SU-DHL-6 (cell line): Measurements from ENCODE around the gene TIFAB.

Experiments
- H2AFZ ChIP-seq: fragments of 200-600 bp; sonication (generic); 2 replicates; pipeline ENCODE4 v1.6.1; 2014; ENCODE audit warnings: low read depth, mild to moderate bottlenecking, moderate library complexity, mixed read lengths, antibody characterized with exemption, low read length; ENCODE audit not compliant: severe bottlenecking
- H3F3A ChIP-seq: fragments of 200-600 bp; shearing (Covaris generic); 2 replicates; pipeline ENCODE4 v1.6.0; 2016; ENCODE audit warnings: antibody characterized with exemption, mild to moderate bottlenecking; ENCODE audit not compliant: insufficient read depth
- H3K27ac ChIP-seq: fragments of 200-600 bp; sonication (generic); 2 replicates; pipeline ENCODE4 v1.5.1; 2016; ENCODE audit warnings: low read depth, mild to moderate bottlenecking, low read length, moderate library complexity, mixed read lengths
- H3K27me3 ChIP-seq: fragments of 200-600 bp; sonication (generic), shearing (Covaris generic); 2 replicates; pipeline ENCODE4 v1.6.0; 2014; ENCODE audit warnings: mild to moderate bottlenecking, low read length
- H3K36me3 ChIP-seq: fragments of 200-600 bp; sonication (generic); 2 replicates; pipeline ENCODE4 v1.6.1; 2014; ENCODE audit warnings: mild to moderate bottlenecking, low read length, mixed read lengths
- H3K4me2 ChIP-seq: fragments of 300-600, 200-600 bp; shearing (Covaris generic), sonication (generic); 2 replicates; pipeline ENCODE4 v1.6.0; 2014; ENCODE audit warnings: low read length, low read depth, mild to moderate bottlenecking; ENCODE audit not compliant: poor library complexity, severe bottlenecking
- H3K4me3 ChIP-seq: fragments of 200-600 bp; sonication (generic); 2 replicates; pipeline ENCODE4 v1.5.1; 2014; ENCODE audit warnings: antibody characterized with exemption, low read length, mild to moderate bottlenecking, mixed read lengths; ENCODE audit not compliant: insufficient read depth, poor library complexity, severe bottlenecking
- H3K79me2 ChIP-seq: fragments of 200-600 bp; sonication (generic); 2 replicates; pipeline ENCODE4 v1.6.1; 2014; ENCODE audit warnings: mild to moderate bottlenecking, low read length, moderate library complexity; ENCODE audit not compliant: insufficient read depth
- H3K9ac ChIP-seq: fragments of 200-600 bp; sonication (generic); 2 replicates; pipeline ENCODE4 v1.7.0; 2014; ENCODE audit warnings: mild to moderate bottlenecking, low read length
- H3K9me2 ChIP-seq: fragments of 200-600 bp; sonication (generic); replicated peaks from 2 replicates; pipeline ENCODE4 v1.6.1; 2014; ENCODE audit warnings: low read length; ENCODE audit not compliant: insufficient read depth
- H3K9me3 ChIP-seq: fragments of 200-600 bp; sonication (generic); 2 replicates; pipeline ENCODE4 v1.6.1; 2014; ENCODE audit warnings: low read length, mixed read lengths; ENCODE audit not compliant: insufficient read depth
- H4K20me1 ChIP-seq: fragments of 200-600 bp; sonication (generic); 2 replicates; pipeline ENCODE4 v1.6.1; 2014; ENCODE audit warnings: low read depth, mild to moderate bottlenecking, antibody characterized with exemption, low read length, moderate library complexity, mixed read lengths
- EZH2phosphoT487 ChIP-seq: fragments of 200-600 bp; sonication (generic), shearing (Covaris generic); conservative IDR thresholded peaks from 2 replicates; pipeline ENCODE4 v1.6.1; 2018; ENCODE audit warnings: mild to moderate bottlenecking, antibody characterized with exemption, low read length, moderate library complexity, mixed read lengths
- TF ChIP-seq, protein P1 (sequence below): fragments of 200-600 bp; sonication (generic); IDR thresholded peaks from one replicate; pipeline ENCODE4 v1.5.1; 2017; ENCODE audit warnings: antibody characterized with exemption, mild to moderate bottlenecking, low read length, moderate library complexity; ENCODE audit not compliant: insufficient read depth, poor library complexity, severe bottlenecking

Gene TIFAB

DNA sequence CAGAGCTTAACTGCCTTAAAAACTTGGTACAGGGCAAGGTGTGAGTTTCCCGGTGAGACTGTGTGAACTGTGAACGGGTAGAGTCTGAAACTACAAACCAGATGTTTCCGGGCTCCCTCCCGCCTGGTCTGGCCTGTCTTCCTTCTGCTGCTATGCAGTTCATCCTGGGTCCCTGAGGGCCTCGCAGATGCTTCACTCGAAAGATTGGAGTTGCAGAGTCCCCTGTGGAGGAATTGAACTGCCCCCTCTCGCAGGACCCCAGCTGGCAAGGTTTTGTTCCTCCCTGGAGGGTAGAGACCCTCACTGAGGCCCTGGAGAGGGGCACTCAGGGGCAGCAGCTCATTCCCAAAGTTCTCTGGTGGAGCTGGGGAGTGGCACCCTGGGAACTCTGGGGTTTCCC, 5.5 kb downstream of the TIFAB start:
- no peaks in the 10 kb centered on the region for H3F3A ChIP-seq
- H4K20me1 ChIP-seq, result no peaks in the 10 kb centered on the region
- TF ChIP-seq, protein P1, sequence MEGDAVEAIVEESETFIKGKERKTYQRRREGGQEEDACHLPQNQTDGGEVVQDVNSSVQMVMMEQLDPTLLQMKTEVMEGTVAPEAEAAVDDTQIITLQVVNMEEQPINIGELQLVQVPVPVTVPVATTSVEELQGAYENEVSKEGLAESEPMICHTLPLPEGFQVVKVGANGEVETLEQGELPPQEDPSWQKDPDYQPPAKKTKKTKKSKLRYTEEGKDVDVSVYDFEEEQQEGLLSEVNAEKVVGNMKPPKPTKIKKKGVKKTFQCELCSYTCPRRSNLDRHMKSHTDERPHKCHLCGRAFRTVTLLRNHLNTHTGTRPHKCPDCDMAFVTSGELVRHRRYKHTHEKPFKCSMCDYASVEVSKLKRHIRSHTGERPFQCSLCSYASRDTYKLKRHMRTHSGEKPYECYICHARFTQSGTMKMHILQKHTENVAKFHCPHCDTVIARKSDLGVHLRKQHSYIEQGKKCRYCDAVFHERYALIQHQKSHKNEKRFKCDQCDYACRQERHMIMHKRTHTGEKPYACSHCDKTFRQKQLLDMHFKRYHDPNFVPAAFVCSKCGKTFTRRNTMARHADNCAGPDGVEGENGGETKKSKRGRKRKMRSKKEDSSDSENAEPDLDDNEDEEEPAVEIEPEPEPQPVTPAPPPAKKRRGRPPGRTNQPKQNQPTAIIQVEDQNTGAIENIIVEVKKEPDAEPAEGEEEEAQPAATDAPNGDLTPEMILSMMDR, result no peak
- no peak for TF ChIP-seq EZH2phosphoT487
- H3K27ac ChIP-seq, result no peak overlapping the region
- H3K9ac ChIP-seq, result no peak overlapping the region
- no peaks in the 10 kb centered on the region for H3K36me3 ChIP-seq
- H3K79me2 ChIP-seq, result no peaks in the 10 kb centered on the region
- H3K9me2 ChIP-seq, result no peaks in the 10 kb centered on the region
- no peak overlapping the region for H3K4me3 ChIP-seq
- H3K4me2 ChIP-seq, result no peak overlapping the region
- no peaks in the 10 kb centered on the region for H3K9me3 ChIP-seq
- no peaks in the 10 kb centered on the region for H3K27me3 ChIP-seq
- no peak overlapping the region for H2AFZ ChIP-seq

DNA sequence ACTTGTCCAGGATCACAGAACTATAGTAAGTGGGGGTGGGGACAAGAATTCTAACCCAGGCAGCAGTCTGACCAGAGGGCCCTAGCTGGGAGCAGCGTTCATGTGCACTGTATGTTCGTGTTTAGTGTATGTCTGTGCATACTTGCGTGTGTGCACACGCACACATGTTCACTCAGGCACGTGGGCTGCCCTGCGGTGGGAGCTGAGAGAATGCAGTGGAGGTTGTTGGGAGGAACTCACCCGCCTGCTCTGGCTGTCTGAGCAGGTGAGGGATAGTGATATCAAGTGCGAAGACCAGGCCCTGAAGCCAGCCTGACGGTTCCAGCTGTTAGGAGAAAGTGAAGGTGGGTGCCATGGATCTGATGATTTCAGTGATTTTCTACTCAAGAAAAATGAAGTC, 5.9 kb downstream of the TIFAB start:
- Histone ChIP-seq H4K20me1 (no peaks in the 10 kb centered on the region), H3K4me3 (no peak overlapping the region), H3F3A (no peaks in the 10 kb centered on the region), H3K27ac (no peak overlapping the region), H3K9me2 (no peaks in the 10 kb centered on the region), H3K9ac (no peak overlapping the region), H3K36me3 (no peaks in the 10 kb centered on the region), H3K27me3 (no peaks in the 10 kb centered on the region), H3K9me3 (no peaks in the 10 kb centered on the region), H3K79me2 (no peaks in the 10 kb centered on the region), H3K4me2 (no peak overlapping the region), H2AFZ (no peak overlapping the region)
- TF ChIP-seq, protein P1, result no peak

DNA sequence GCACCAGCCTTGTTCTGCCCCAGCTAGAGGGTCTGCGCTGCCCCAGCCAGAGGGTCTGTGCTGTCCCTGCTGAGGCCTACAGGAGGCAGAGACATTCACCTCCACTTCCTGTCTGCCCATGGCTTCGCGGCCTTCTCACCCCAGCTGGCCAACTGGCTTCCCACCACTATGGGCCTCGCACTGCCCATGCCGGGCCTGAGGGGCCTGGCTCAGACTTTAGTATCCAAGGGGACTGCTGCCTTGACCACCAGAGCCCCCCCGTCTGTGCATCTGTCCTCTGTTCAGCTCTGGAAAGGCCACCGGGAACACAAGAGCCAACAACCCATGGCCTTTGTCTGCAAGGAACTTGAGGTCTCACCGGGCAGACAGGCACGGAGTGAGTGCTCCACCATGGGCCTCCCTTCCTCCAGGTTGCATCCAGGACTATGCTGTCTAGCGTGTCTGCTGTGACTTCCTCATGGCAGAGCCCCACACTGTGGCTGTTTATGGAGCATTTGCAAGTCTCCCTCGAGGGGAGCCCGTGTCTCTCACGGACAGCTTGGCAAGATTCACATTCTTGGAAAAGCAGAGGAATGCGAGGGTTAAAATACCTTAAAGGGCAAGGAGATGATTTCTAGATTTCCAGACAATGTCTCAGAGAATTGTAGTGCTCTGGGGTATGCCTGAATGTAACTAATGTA, 6.7 kb downstream of the TIFAB start:
- Histone ChIP-seq H3K36me3 (no peaks in the 10 kb centered on the region), H3K9ac (no peak overlapping the region), H4K20me1 (no peaks in the 10 kb centered on the region), H3F3A (no peaks in the 10 kb centered on the region), H3K4me3 (no peak overlapping the region), H2AFZ (no peak overlapping the region), H3K79me2 (no peaks in the 10 kb centered on the region), H3K9me2 (no peaks in the 10 kb centered on the region), H3K27ac (no peak overlapping the region), H3K4me2 (no peak overlapping the region), H3K9me3 (no peaks in the 10 kb centered on the region), H3K27me3 (no peaks in the 10 kb centered on the region)
- no peak for TF ChIP-seq EZH2phosphoT487
- TF ChIP-seq, protein P1, result no peak
